T-helper 22 cell (primary cell): ENCODE data around the gene DNAH10.

ENCODE experiments used
- DNase-seq: peaks from one replicate; pipeline ENCODE4 v3.0.0-alpha.2; 2020; ENCODE audit warnings: low read depth

The DNAH10 gene

GRCh38 chr12:123972457-123973401, 210.6 kb downstream of the DNAH10 start, which contains the start of the genes CCDC92 and ZNF664:
Gene CCDC92, minus strand, starts transcription at chr12:123972831. Its CDS starts 28,526 bp downstream, at chr12:123944305.
Gene ZNF664, plus strand, starts transcription at chr12:123973215. Its CDS starts 38,930 bp downstream, at chr12:124012145.
- DNase-seq: peak; percentile 89

GRCh38 chr12:123973552-123974341, 211.6 kb downstream of the DNAH10 start:
- peak; percentile 6 for DNase-seq

- DNase-seq: no peak
Measured at GRCh38 chr12:123976227-123976826, 214.2 kb downstream of the DNAH10 start.

- DNase-seq: no peak
Measured at GRCh38 chr12:123979566-123979965, 217.5 kb downstream of the DNAH10 start.

GRCh38 chr12:123982269-123982668, 220.2 kb downstream of the DNAH10 start:
- DNase-seq: no peak

- DNase-seq: no peak
Measured at GRCh38 chr12:123983822-123984485, 221.9 kb downstream of the DNAH10 start.

GRCh38 chr12:123984903-123985302, 222.8 kb downstream of the DNAH10 start:
- DNase-seq: no peak
